OCI-LY3 (cell line): ENCODE data around the gene KCTD17.

ENCODE experiments used
- H2AFZ ChIP-seq: fragments of 200-600, 300-600 bp; shearing (Covaris generic); 2 replicates; pipeline ENCODE4 v1.6.0; 2014; ENCODE audit warnings: antibody characterized with exemption, low read depth, low read length
- H3K27ac ChIP-seq: fragments of 200-600, 300-600 bp; sonication (generic); 2 replicates; pipeline ENCODE4 v1.5.1; 2014; ENCODE audit warnings: mild to moderate bottlenecking, low read length, moderate library complexity, mixed read lengths
- H3K27me3 ChIP-seq: fragments of 200-600, 300-600 bp; sonication (generic); 2 replicates; pipeline ENCODE4 v1.6.1; 2014; ENCODE audit warnings: low read depth, low read length, mixed read lengths
- H3K36me3 ChIP-seq: fragments of 200-600, 300-600 bp; sonication (generic); replicated peaks from 2 replicates; pipeline ENCODE3; 2014; ENCODE audit warnings: low read depth, low read length, mixed read lengths
- H3K4me1 ChIP-seq: fragments of 300-600, 200-600 bp; sonication (generic); 2 replicates; pipeline ENCODE4 v1.6.1; 2014; ENCODE audit warnings: low read length, mixed read lengths
- H3K4me2 ChIP-seq: fragments of 200-600, 300-600 bp; sonication (generic); 2 replicates; pipeline ENCODE4 v1.6.1; 2014; ENCODE audit warnings: low read length, mixed read lengths
- H3K4me3 ChIP-seq: fragments of 300-600, 200-600 bp; sonication (generic); 2 replicates; pipeline ENCODE4 v1.5.1; 2014; ENCODE audit warnings: antibody characterized with exemption, mild to moderate bottlenecking, low read length, moderate library complexity
- H3K79me2 ChIP-seq: fragments of 300-600, 200-600 bp; shearing (Covaris generic); 2 replicates; pipeline ENCODE4 v1.6.1; 2014; ENCODE audit warnings: mild to moderate bottlenecking, low read length, mixed read lengths
- H3K9ac ChIP-seq: fragments of 300-600, 200-600 bp; shearing (Covaris generic); 2 replicates; pipeline ENCODE4 v1.6.0; 2014; ENCODE audit warnings: mild to moderate bottlenecking, low read length, moderate library complexity
- H3K9me3 ChIP-seq: fragments of 200-600, 300-600 bp; shearing (Covaris generic); 2 replicates; pipeline ENCODE4 v1.6.1; 2014; ENCODE audit warnings: low read length, mixed read lengths; ENCODE audit not compliant: insufficient read depth
- H4K20me1 ChIP-seq: fragments of 200-600, 300-600 bp; sonication (generic); 2 replicates; pipeline ENCODE4 v1.6.1; 2016; ENCODE audit warnings: low read length, mixed read lengths; ENCODE audit not compliant: insufficient read depth
- CTCF ChIP-seq: fragments of 200-600, 300-600 bp; sonication (generic); IDR thresholded peaks from 2 replicates; pipeline ENCODE4 v1.5.1; 2014; ENCODE audit warnings: antibody characterized with exemption, low read length, low read depth
- EZH2phosphoT487 ChIP-seq: fragments of 200-600 bp; shearing (Covaris generic); IDR thresholded peaks from 2 replicates; pipeline ENCODE4 v1.6.1; 2018; ENCODE audit warnings: antibody characterized with exemption, mixed run types, low read depth

KCTD17 gene

DNA sequence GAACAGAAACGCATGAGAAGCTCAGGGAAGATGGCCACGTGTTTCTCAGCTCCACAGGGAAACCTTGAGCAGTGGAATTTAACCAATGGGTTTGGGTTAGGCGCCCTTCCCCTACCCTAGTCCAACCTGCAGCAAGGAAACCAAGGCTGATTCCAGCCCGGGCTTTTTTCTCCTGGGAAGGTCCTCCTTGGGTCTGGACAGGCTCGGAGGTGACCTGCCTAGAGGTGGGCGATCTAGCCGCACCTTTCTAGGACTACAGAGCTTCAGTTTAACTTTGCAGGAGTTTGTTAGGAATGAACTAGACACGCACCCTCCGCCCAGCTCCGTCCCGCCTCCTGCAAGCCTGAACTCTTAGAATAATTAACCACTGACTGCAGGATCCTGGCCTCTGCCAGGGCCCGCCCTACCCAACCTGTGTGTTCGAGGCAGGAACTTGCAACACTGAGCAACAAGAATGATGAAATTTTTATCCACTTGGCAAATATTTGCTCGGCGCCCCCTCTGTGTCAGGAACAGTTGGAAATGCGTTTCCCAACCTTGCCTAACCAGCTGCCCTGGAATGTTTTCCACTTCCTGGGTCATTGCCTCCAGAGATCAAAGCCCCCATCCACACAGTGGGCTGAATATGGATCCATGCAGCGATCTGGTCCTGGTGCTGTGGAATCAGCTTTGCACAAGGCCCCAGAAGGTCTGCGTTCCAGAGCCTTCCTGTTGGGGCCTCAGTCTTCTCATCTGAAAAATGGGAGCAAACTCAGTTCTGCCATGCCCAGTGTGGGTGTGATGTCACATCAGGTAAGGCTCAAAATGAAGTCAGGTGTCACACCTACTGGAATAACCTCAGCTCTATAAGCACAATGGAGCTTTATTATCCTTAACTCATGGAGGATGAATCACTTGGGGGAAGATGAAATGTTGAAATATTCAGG, 18.7 kb upstream of the KCTD17 start:
- no peaks in the 10 kb centered on the region for H3K9me3 ChIP-seq
- no peak overlapping the region for H2AFZ ChIP-seq
- peaks cover 6% of the 10 kb centered on the region for H3K36me3 ChIP-seq
- no peak overlapping the region for H3K9ac ChIP-seq
- H3K27ac ChIP-seq: no peak overlapping the region
- TF ChIP-seq CTCF (no peak), EZH2phosphoT487 (no peak)
- H3K27me3 ChIP-seq: peaks cover 22% of the 10 kb centered on the region
- H4K20me1 ChIP-seq: no peaks in the 10 kb centered on the region
- no peak overlapping the region for H3K4me2 ChIP-seq
- H3K4me1 ChIP-seq: no peaks in the 10 kb centered on the region
- H3K79me2 ChIP-seq: no peaks in the 10 kb centered on the region
- no peak overlapping the region for H3K4me3 ChIP-seq

GRCh38 chr22:37033605-37034430, 17.7 kb upstream of the KCTD17 start:
- H3K36me3 ChIP-seq: peaks cover 4% of the 10 kb centered on the region
- H3K9ac ChIP-seq: no peak overlapping the region
- no peaks in the 10 kb centered on the region for H3K79me2 ChIP-seq
- H3K4me3 ChIP-seq: no peak overlapping the region
- no peak overlapping the region for H3K27ac ChIP-seq
- TF ChIP-seq EZH2phosphoT487 (no peak), CTCF (no peak)
- H4K20me1 ChIP-seq: no peaks in the 10 kb centered on the region
- H3K27me3 ChIP-seq: peaks cover 22% of the 10 kb centered on the region
- no peak overlapping the region for H3K4me2 ChIP-seq
- H3K9me3 ChIP-seq: no peaks in the 10 kb centered on the region
- no peak overlapping the region for H2AFZ ChIP-seq
- no peaks in the 10 kb centered on the region for H3K4me1 ChIP-seq

- TF ChIP-seq EZH2phosphoT487 (no peak), CTCF (no peak)
- Histone ChIP-seq H3K36me3 (no peaks in the 10 kb centered on the region), H3K4me3 (no peak overlapping the region), H3K27ac (no peak overlapping the region), H3K9me3 (no peaks in the 10 kb centered on the region), H2AFZ (no peak overlapping the region), H3K4me2 (no peak overlapping the region), H3K9ac (no peak overlapping the region), H3K79me2 (no peaks in the 10 kb centered on the region), H3K27me3 (peaks cover 35% of the 10 kb centered on the region), H4K20me1 (no peaks in the 10 kb centered on the region), H3K4me1 (no peaks in the 10 kb centered on the region)
These were observed 14.7 kb upstream of the KCTD17 start for GRCh38 chr22:37036655-37037377.
